HG03558 (cell line): ENCODE data around the gene CCNC.
A peak's percentile ranks its signal among the peaks of the same experiment; 100 is the strongest.

Source experiments
- ATAC-seq: cut with Tn5 transposase; IDR thresholded peaks from one replicate; pipeline ENCODE4 v1.9.1; 2021; ENCODE audit warnings: moderate number of reproducible peaks; ENCODE audit not compliant: unreplicated experiment; ENCODE audit errors: extremely low read depth

The CCNC gene

DNA sequence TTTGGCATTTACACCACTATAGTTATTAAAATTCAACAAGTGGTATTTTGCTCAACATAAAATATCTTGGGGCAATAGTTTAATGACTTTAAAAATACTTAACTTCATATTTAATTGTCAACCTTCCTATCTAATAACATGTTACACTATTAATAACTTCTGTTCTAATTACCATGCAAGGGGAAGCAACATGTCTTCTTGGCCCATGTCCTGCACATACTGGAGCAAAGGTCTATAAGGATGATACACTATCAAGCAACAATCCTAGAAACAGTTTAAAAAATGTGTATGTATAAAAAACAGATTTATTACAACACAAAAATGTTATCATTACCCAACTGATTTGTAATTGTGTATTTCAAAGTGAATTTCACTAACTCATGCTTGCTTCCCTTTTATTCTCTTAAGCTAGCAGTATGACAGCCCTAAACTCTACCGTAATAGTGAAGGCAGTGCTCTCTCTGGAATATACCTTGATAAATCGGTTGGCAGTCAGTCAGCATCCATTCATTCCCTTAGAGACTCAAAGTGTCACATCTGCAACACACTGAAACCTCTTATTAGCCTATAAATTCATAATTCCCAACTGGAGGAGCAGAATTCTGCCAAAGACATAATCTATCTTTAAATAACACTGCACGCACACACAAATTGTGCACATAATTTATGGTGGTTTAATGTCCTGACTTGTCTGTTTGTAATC is 18.3 kb downstream of the CCNC start:
- no peak for ATAC-seq

DNA sequence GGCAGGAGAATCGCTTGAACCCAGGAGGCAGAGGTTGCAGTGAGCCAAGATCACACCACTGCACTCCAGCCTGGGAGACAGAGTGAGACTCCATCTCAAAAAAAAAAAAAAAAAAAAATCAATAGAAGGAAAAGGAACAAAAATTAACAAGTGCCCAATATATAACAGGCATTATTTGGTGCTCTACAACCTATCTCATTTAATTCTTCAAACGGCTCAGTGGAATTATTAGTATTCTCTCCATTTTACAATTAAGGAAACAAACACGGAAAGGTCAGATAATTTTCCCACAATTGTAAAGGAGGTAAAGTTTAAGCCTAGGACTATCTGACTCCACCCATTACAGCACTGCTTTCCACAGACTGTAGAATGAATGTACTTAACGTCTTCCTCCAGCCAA is 19.8 kb downstream of the CCNC start:
- no peak for ATAC-seq

DNA sequence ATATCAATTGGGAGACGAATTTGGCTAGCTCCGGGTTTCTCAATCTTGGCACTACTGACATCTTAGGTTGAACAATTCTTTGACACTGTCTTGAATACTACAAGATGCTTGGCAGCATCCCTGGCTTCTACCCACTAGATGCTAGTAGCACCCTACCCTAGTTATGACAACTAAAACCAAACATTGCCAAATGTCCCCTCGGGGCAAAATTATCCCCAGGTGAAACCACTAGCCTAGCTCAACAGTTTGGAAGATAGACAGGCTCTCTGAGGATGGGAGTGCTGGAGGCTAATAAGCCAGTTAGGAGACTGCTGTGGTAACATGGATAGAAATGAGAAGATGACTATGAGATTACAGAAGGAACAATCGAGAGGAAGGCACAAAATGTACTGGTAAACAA is 20.9 kb downstream of the CCNC start:
- ATAC-seq = no peak

DNA sequence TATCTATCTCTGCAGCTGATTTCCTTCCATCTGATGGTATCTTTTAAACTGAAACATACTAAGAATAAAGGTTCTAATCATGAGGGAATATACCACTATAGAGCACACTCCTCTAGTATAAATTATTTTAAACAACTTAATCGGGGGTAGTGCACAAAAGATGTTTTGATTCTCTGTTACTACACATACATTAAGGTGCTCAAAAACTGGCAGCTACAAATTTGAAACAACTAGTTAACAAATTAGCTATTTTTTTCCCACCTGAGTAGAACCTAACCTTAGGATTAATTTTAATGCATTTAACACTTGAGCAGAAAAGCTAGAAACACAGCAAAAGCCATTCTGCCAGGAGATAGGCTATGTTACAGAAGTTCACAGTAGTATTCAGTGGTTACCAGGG is 23.0 kb downstream of the CCNC start:
- no peak for ATAC-seq

DNA sequence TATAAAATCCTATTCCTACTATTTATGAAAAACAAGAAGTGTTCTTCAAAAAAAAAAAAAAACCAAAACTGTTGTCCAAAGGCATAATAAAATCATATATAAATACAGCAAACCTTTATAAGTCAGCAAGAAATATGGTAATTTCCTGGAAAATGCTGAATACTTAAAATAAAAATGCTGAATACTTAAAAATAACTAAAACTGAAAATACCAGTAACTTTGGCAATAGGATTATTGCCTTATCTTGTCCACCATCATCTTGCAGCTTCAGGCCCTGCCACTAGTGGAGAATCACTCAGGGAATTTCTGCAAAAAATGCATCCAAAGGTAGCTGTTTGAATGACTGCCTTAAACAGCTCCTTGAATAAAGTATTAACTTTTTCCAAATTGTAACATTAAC is 24.5 kb downstream of the CCNC start:
- ATAC-seq = no peak

DNA sequence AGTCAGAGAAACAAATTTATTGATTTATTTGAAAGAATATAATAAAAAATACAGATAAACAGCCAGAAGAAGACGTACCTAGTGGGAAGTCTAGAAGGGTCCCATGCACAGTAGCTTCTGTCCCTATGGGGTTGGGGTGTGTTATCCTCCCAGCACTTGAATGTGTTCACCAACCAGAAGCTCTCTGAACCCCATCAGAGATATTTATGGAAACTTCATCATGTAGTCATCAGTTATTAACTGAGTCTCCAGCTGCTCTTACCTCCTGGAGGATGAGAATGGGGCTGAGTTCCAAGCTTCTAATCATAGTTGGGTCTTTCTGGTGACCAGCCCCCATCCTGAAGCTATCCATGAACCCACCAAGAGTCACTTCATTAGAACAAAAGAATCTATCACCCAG is 37.8 kb downstream of the CCNC start:
- no peak for ATAC-seq

DNA sequence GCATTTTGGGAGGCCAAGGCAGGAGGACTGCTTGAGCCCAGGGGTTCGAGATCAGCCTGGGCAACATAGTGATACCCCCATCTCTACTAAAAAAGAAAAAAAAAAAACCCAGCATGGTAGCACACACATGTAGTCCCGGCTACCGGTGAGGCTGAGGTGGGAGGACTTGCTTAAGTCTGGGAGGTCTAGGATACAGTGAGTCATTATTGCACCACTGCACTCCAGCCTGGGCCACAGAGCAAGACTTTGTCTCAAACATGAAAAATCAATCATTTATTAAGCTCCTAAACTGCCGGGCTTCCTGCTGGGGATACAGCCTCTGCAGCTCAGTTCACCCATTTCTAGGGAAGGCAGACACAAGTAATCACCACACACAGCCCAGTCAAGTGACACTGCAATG is 45.9 kb downstream of the CCNC start:
- ATAC-seq = no peak

DNA sequence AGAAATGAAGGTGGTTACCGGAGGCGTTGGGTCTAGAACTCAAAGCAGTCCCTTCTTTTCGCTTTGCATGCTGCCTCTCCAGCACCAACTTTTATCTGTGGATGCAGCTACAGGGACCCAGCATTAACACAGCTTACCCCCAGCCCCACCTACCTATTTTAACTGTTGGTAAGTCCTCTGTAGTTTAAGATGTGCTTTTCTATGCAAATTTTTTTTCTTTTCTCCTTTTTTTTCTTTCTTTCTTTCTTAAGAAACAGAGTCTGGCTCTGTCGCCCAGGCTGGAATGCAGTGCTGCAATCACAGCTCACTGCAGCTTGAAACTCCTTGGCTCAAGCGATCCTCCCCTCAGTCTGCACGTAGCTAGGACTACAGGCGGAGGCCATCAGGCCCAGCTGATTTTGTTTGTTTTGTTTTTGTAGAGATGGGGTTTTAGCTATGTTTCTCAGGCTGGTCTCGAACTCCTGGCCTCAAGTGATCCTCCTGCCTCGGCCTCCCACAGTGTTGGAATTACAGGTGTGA is 46.8 kb downstream of the CCNC start:
- no peak for ATAC-seq

DNA sequence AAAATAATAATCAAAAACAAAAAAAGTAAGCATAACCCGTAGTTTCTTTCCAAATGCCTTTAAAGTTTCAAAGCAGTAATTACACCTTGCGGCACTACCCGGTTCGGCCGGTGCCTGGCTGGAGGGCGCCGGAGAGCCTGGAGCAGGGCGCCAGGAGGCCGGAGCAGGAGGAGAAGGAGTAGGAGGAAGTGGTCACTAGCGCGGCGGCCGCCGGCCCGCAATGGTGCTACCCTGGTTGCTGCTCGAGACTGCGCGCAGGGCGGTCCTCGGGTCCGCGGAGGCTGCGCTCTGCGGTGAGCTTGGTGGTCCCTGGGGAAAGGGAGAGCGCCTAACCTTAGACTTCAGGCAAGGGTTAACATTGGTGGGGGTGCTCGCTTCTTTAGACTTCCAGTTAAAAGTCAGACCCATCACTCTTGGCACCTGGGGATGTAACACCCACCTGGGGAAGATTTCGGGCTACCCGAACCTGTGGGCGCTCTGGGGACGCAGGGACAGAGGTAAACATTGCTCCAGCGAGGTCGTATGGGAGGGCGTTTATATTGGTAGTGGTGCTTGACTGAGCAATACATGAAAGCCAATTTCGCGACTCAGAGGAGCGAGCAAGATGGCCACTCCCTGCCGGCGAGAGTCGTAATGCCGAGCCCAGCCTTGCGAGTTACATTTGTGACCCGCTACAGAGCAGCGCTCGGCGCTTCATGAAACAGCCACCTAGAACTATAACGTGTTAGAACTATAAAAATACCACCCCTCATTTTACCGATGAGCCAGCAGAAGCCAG is 47.4 kb downstream of the CCNC start:
- peak; percentile 92 for ATAC-seq

DNA sequence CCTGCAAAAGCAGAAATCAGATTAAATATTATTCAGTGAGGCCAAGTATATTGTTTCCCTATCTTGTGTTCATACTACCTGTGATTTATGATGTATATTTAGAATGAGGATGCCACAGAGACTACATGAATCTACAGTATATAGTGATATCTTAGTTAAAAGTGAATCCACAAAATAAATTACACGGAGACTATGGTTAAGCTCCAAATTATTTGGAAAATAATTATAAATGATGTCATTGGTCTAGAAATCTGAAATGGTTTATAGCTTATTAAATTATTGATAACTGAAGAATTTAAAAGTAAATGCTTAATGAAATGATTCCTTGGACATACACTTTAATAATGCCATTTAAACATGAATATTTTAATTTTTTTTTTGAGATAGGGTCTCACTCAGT is 49.0 kb downstream of the CCNC start:
- no peak for ATAC-seq

DNA sequence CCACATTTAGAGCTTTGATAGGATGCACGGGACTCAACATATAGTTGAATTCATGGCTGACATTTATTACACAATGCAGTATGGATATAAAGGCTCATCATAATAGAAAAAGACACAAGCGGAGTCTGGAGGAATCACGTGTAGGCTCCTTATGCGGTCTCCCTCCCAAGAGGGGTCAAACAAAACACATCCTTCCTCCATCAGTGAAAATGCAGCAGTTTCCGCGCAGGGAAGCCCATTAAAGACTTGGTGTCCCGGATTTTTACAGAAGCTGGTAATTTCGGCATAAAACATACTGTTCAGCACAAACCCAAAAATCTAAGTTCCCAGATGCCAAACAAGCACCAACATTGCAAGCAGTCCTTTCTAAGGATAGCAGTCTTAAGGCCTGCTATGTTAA is 54.4 kb downstream of the CCNC start:
- ATAC-seq = no peak

DNA sequence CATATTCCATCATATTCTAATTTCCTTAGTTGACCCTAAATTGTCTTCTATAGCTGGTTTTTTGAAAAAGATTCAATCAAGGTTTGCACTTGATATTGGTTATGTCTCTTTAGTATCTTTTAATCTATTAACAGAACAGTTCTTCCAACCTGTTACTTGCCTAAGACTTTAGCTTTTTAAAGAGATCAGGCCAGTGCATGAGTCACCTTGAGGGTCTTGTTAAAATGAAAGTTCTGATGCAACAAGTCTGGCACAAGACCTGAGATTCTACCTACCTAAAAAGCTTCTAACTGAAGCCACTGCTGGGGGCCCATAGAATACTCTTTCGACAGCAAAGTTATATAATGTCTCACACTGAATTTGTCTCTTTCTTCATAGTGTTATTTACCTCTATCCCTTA is 56.4 kb downstream of the CCNC start:
- no peak for ATAC-seq

DNA sequence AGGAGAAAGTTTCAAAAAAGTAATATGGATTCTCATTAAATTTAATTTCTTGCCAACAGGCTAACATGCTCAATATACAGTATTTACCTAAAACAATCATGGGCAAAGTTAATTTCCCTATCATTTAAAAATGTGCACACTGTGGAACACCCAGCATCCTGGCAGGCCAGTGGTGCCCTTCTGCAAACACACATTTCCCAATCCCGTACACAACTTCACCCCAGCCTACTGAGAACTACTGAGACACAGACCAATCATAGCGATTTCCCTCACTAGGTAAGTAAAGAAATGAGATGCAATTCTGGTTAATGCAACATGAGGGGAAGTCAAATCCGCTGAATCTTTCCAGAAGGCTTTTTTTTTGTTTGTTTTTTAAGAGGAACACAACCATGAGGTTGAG is 60.8 kb downstream of the CCNC start:
- no peak for ATAC-seq

DNA sequence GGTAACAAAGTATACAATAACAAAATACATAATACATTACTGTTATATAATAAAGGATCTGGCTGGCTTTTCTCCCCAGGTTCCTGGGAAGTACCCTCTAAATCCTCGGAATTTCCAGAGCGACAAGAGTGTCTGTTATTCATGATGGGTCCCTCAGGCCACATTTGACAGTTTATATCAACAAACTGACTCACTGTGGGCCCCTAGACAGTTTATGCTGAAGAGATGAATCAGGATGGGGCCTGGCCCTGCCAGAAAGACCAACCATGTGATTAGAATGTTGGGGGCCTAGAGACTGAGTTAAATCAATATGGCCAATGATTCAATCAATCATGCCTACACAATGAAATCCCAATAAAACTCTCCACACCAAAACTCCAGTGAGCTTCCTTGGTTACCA is 66.7 kb downstream of the CCNC start:
- no peak for ATAC-seq

DNA sequence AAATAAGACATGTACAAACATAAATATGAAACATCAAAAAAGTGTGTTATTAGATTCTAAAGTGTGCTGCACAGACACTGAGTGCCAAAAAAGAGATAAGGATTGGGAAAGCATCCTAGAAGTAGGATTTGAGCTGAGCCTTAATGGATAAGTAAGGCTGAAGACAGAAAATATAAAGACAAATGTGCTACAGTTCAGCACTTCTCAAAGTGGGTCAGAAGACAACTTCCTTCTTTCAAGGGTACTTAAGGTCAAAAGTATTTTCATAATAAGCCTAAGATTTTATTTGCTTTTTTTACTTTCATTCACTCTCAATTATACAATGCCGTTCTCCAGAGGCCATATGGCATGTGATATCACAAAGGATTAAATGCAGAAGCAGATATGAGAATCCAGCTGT is 70.0 kb downstream of the CCNC start:
- ATAC-seq = no peak

DNA sequence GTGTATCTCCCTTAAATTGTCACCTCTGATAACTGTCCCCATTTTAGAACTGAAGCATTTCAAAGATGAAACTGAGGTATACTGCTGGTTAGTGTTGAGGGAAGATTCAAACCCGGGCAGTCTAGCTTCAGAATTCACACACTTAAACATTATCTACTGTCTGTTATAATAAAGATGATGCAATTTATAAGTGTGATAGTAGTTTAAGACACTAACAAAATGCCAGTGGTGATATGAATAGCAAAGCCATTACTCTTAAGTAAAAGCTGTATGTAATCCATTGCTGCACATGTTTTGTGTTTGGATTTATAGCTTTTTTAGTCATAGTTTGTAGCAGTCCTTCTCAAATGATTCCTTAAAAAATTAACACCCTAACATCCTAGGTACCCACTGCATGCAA is 73.0 kb downstream of the CCNC start:
- ATAC-seq = no peak
